ENCODE measurements around the gene EPHA10.
"Not testable (repeated sequence)": the region's sequence is repeated elsewhere in the genome, so short reads cannot be mapped to it uniquely, and the experiment has no call there.

The EPHA10 gene

GRCh38 chr1:37688926-37689325 lies 76.0 kb downstream of the EPHA10 start:
- H3K4me3 ChIP-seq (ENCODE audit: control insufficient read depth, low read depth, low read length): no peak overlapping the region; the same call in 1 of the 2 replicates
- TF ChIP-seq CTCF (IDR thresholded peaks at IDR 0.05; ENCODE audit: control insufficient read depth, insufficient read depth, low read depth, low read length, missing control alignments): no peak
- DNase-seq (ENCODE audit: low read depth): no peak

- not testable (repeated sequence) for DNase-seq (ENCODE audit: low read depth); H3K4me3 ChIP-seq (ENCODE audit: control insufficient read depth, low read depth, low read length)
Measured at GRCh38 chr1:37687764-37688163, 77.2 kb downstream of the EPHA10 start.

- no peak for TF ChIP-seq CTCF (IDR thresholded peaks at IDR 0.05; ENCODE audit: control insufficient read depth, insufficient read depth, low read depth, low read length, missing control alignments)
- no peak for DNase-seq (ENCODE audit: low read depth)
- H3K4me3 ChIP-seq (ENCODE audit: control insufficient read depth, low read depth, low read length): no peak overlapping the region
Measured at GRCh38 chr1:37685722-37686121, 79.2 kb downstream of the EPHA10 start.

GRCh38 chr1:37684182-37684581 lies 80.7 kb downstream of the EPHA10 start:
- not testable (repeated sequence) for DNase-seq (ENCODE audit: low read depth); H3K4me3 ChIP-seq (ENCODE audit: control insufficient read depth, low read depth, low read length)

- TF ChIP-seq CTCF (IDR thresholded peaks at IDR 0.05; ENCODE audit: control insufficient read depth, insufficient read depth, low read depth, low read length, missing control alignments): peak; percentile 80
- H3K4me3 ChIP-seq (ENCODE audit: control insufficient read depth, low read depth, low read length): no peak overlapping the region
- DNase-seq (ENCODE audit: low read depth): peak; percentile 32
Measured at GRCh38 chr1:37682334-37682987, 82.5 kb downstream of the EPHA10 start.

GRCh38 chr1:37680933-37681332 lies 84.0 kb downstream of the EPHA10 start:
- no peak overlapping the region for H3K4me3 ChIP-seq (ENCODE audit: control insufficient read depth, low read depth, low read length)
- DNase-seq (ENCODE audit: low read depth): no peak
- TF ChIP-seq CTCF (IDR thresholded peaks at IDR 0.05; ENCODE audit: control insufficient read depth, insufficient read depth, low read depth, low read length, missing control alignments): no peak

- DNase-seq (ENCODE audit: low read depth): no peak
- no peak for TF ChIP-seq CTCF (IDR thresholded peaks at IDR 0.05; ENCODE audit: control insufficient read depth, insufficient read depth, low read depth, low read length, missing control alignments)
- no peak overlapping the region for H3K4me3 ChIP-seq (ENCODE audit: control insufficient read depth, low read depth, low read length)
Measured at GRCh38 chr1:37677808-37678207, 87.1 kb downstream of the EPHA10 start.

GRCh38 chr1:37677143-37677439 lies 87.8 kb downstream of the EPHA10 start:
- no peak for DNase-seq (ENCODE audit: low read depth)
- no peak overlapping the region for H3K4me3 ChIP-seq (ENCODE audit: control insufficient read depth, low read depth, low read length)
- TF ChIP-seq CTCF (IDR thresholded peaks at IDR 0.05; ENCODE audit: control insufficient read depth, insufficient read depth, low read depth, low read length, missing control alignments): no peak
